HEK293 (cell line): ENCODE measurements around the gene SHMT2.

Experiments
- CTCF ChIA-PET: fragments of 350-600 bp; formaldehyde crosslinking; extraction: SDS; loops from one replicate; lab custom pipeline; 2021; ENCODE audit warnings: antibody characterized with exemption; lab: Yijun Ruan, JAX
- POLR2A ChIA-PET: fragments of 300-600 bp; formaldehyde crosslinking; extraction: SDS; loops from one replicate; lab custom pipeline; 2020; ENCODE audit warnings: antibody characterized with exemption, inconsistent platforms; lab: Yijun Ruan, JAX
- H3K27ac ChIP-seq: fragments of 200-500 bp; sonication (Bioruptor generic); 2 replicates; pipeline ENCODE4 v1.5.1; 2014; ENCODE audit warnings: low read depth, low read length, control low read depth, inconsistent platforms; ENCODE audit errors: extremely low read depth
- H3K36me3 ChIP-seq, 2 experiments: fragments of 200-500 bp in 1 of 2; sonication (Bioruptor generic) in 1 of 2; 1 replicate in 1 of 2; 2 replicates in 1 of 2; pipeline ENCODE4 v1.5.1; 2014 to 2017; ENCODE audit warnings: inconsistent platforms in 2 of 2, low read length in 2 of 2; ENCODE audit not compliant: control insufficient read depth in 2 of 2, insufficient read depth in 1 of 2
- H3K4me1 ChIP-seq: fragments of 200-500 bp; sonication (Bioruptor generic); 2 replicates; pipeline ENCODE4 v1.5.1; 2014; ENCODE audit warnings: mild to moderate bottlenecking, low read length, inconsistent platforms; ENCODE audit not compliant: control insufficient read depth, insufficient read depth
- H3K4me3 ChIP-seq: 2 replicates; pipeline ENCODE4 v1.5.1; 2011; ENCODE audit warnings: low read depth, mild to moderate bottlenecking, control low read depth, low read length, moderate library complexity
- H3K9me3 ChIP-seq: fragments of 200-500 bp; sonication (Bioruptor generic); 2 replicates; pipeline ENCODE4 v1.5.1; 2014; ENCODE audit warnings: low read depth, low read length, inconsistent platforms; ENCODE audit not compliant: control insufficient read depth, insufficient read depth
- BCL11A ChIP-seq: fragments of 450-650 bp; formaldehyde crosslinking; IDR thresholded peaks from 2 replicates; pipeline ENCODE4 v1.5.1; 2016; ENCODE audit warnings: low read depth, missing biosample characterization, missing genetic modification characterization
- EGR2 ChIP-seq: fragments of 450-650 bp; formaldehyde crosslinking; IDR thresholded peaks from 2 replicates; pipeline ENCODE4 v1.5.1; 2016; ENCODE audit warnings: low read depth, missing biosample characterization, missing genetic modification characterization
- GLIS2 ChIP-seq: fragments of 450-650 bp; formaldehyde crosslinking; IDR thresholded peaks from 2 replicates; pipeline ENCODE4 v1.5.1; 2016; ENCODE audit warnings: missing biosample characterization, missing genetic modification characterization
- HIC1 ChIP-seq: fragments of 450-650 bp; formaldehyde crosslinking; IDR thresholded peaks from 2 replicates; pipeline ENCODE4 v1.5.1; 2016; ENCODE audit warnings: missing biosample characterization, missing genetic modification characterization
- KLF1 ChIP-seq: fragments of 450-650 bp; formaldehyde crosslinking; IDR thresholded peaks from 2 replicates; pipeline ENCODE4 v1.5.1; 2016; ENCODE audit warnings: missing biosample characterization, missing genetic modification characterization
- KLF7 ChIP-seq: fragments of 450-650 bp; formaldehyde crosslinking; IDR thresholded peaks from 2 replicates; pipeline ENCODE4 v1.5.1; 2016; ENCODE audit warnings: missing biosample characterization, missing genetic modification characterization, borderline replicate concordance
- KLF8 ChIP-seq: fragments of 450-650 bp; formaldehyde crosslinking; IDR thresholded peaks from 2 replicates; pipeline ENCODE4 v1.5.1; 2016; ENCODE audit warnings: missing biosample characterization, missing genetic modification characterization
- KLF9 ChIP-seq: fragments of 450-650 bp; formaldehyde crosslinking; IDR thresholded peaks from 2 replicates; pipeline ENCODE4 v1.5.1; 2016; ENCODE audit warnings: missing biosample characterization, missing genetic modification characterization, low read depth
- SALL2 ChIP-seq: fragments of 450-650 bp; formaldehyde crosslinking; IDR thresholded peaks from 2 replicates; pipeline ENCODE4 v1.5.0; 2017; ENCODE audit warnings: missing biosample characterization, mild to moderate bottlenecking, missing genetic modification characterization, borderline replicate concordance
- SP2 ChIP-seq: fragments of 450-650 bp; formaldehyde crosslinking; IDR thresholded peaks from 2 replicates; pipeline ENCODE4 v1.5.1; 2016; ENCODE audit warnings: missing biosample characterization, missing genetic modification characterization
- TRIM28 ChIP-seq: IDR thresholded peaks from 2 replicates; pipeline ENCODE4 v1.6.1; 2011; ENCODE audit warnings: low read length, control low read depth, borderline replicate concordance
- ZBTB17 ChIP-seq: fragments of 450-650 bp; formaldehyde crosslinking; IDR thresholded peaks from 2 replicates; pipeline ENCODE4 v1.5.1; 2016; ENCODE audit warnings: missing biosample characterization, missing genetic modification characterization
- ZBTB20 ChIP-seq: fragments of 450-650 bp; formaldehyde crosslinking; IDR thresholded peaks from 2 replicates; pipeline ENCODE4 v1.5.1; 2016; ENCODE audit warnings: missing biosample characterization, missing genetic modification characterization
- ZBTB26 ChIP-seq: fragments of 450-650 bp; formaldehyde crosslinking; optimal IDR thresholded peaks from 2 replicates; pipeline ENCODE3; 2016; ENCODE audit warnings: missing biosample characterization, mild to moderate bottlenecking, missing genetic modification characterization
- ZNF19 ChIP-seq: fragments of 450-650 bp; formaldehyde crosslinking; IDR thresholded peaks from 2 replicates; pipeline ENCODE4; 2016; ENCODE audit warnings: missing biosample characterization, missing genetic modification characterization, low read depth
- ZNF302 ChIP-seq: fragments of 450-650 bp; formaldehyde crosslinking; IDR thresholded peaks from 2 replicates; pipeline ENCODE4 v1.5.1; 2016; ENCODE audit warnings: missing biosample characterization, missing genetic modification characterization, low read depth
- ZNF366 ChIP-seq: fragments of 450-650 bp; formaldehyde crosslinking; conservative IDR thresholded peaks from 2 replicates; pipeline ENCODE4 v1.5.1; 2016; ENCODE audit warnings: missing biosample characterization, missing genetic modification characterization
- ZNF391 ChIP-seq: fragments of 450-650 bp; formaldehyde crosslinking; IDR thresholded peaks from 2 replicates; pipeline ENCODE4 v1.5.1; 2016; ENCODE audit warnings: low read depth, missing biosample characterization, missing genetic modification characterization, borderline replicate concordance
- ZNF510 ChIP-seq: fragments of 450-650 bp; formaldehyde crosslinking; IDR thresholded peaks from 2 replicates; pipeline ENCODE4 v1.5.1; 2018; ENCODE audit warnings: mild to moderate bottlenecking, missing genetic modification characterization, missing biosample characterization; ENCODE audit not compliant: insufficient replicate concordance
- ZNF555 ChIP-seq: fragments of 450-650 bp; formaldehyde crosslinking; conservative IDR thresholded peaks from 2 replicates; pipeline ENCODE4 v1.5.1; 2017; ENCODE audit warnings: missing biosample characterization, mild to moderate bottlenecking, missing genetic modification characterization, inconsistent platforms
- ZNF624 ChIP-seq: fragments of 450-650 bp; formaldehyde crosslinking; IDR thresholded peaks from 2 replicates; pipeline ENCODE4 v1.5.1; 2017; ENCODE audit warnings: missing biosample characterization, missing genetic modification characterization
- ZNF777 ChIP-seq: fragments of 450-650 bp; formaldehyde crosslinking; IDR thresholded peaks from 2 replicates; pipeline ENCODE4 v1.5.1; 2017; ENCODE audit warnings: missing biosample characterization, missing genetic modification characterization, borderline replicate concordance
- ZXDB ChIP-seq: fragments of 450-650 bp; formaldehyde crosslinking; IDR thresholded peaks from 2 replicates; pipeline ENCODE4 v1.5.1; 2016; ENCODE audit warnings: missing biosample characterization, missing genetic modification characterization
- TF ChIP-seq, protein P1 (sequence below): fragments of 450-650 bp; formaldehyde crosslinking; IDR thresholded peaks from 2 replicates; pipeline ENCODE4 v1.5.1; 2016; ENCODE audit warnings: missing biosample characterization, missing genetic modification characterization, borderline replicate concordance
- TF ChIP-seq, protein P2 (sequence below): fragments of 450-650 bp; formaldehyde crosslinking; conservative IDR thresholded peaks from 2 replicates; pipeline ENCODE4 v1.5.1; 2016; ENCODE audit warnings: low read depth, missing biosample characterization, missing genetic modification characterization
- TF ChIP-seq, protein P3 (sequence below): fragments of 450-650 bp; formaldehyde crosslinking; IDR thresholded peaks from 2 replicates; pipeline ENCODE4 v1.5.1; 2016; ENCODE audit warnings: missing biosample characterization, missing genetic modification characterization

SHMT2 gene

GRCh38 chr12:57226588-57227314, 2.8 kb upstream of the SHMT2 start:
- ChIA-PET CTCF (interaction anchor here (0.6 to 23.3 kb wide), 5 partner anchors 11 to 232 kb away, joined by 3 to 628 read pairs (median 5); partner anchors contain the start of genes GLI1 and NXPH4), POLR2A (interaction anchor here (0.7 to 2.7 kb wide), 5 partner anchors 9 to 99 kb away, joined by 3 to 16 read pairs (median 4); partner anchors contain the start of gene LRP1)
- Histone ChIP-seq H3K9me3 (no peaks in the 10 kb centered on the region), H3K27ac (no peak overlapping the region), H3K4me1 (peaks cover 7% of the 10 kb centered on the region), H3K36me3 (peaks cover 0 to 12% of the 10 kb centered on the region in 2 experiments; a peak in 1 of 3 replicates), H3K4me3 (no peak overlapping the region; the same call in 1 of the 2 replicates)
- TF ChIP-seq ZNF510 (tag by site-specific recombination): no peak
- TF ChIP-seq ZNF777 (tag by site-specific recombination): no peak
- TF ChIP-seq BCL11A: no peak
- no peak for TF ChIP-seq ZNF555
- TF ChIP-seq ZNF366 (tag by site-specific recombination): 0 out of 2 replicates have a peak, but pooled peaks have one; percentile 22
- peak; percentile 95 for TF ChIP-seq ZBTB17 (tag by site-specific recombination)
- no peak for TF ChIP-seq KLF8 (tag by site-specific recombination)
- TF ChIP-seq TRIM28: no peak
- TF ChIP-seq, protein P1, sequence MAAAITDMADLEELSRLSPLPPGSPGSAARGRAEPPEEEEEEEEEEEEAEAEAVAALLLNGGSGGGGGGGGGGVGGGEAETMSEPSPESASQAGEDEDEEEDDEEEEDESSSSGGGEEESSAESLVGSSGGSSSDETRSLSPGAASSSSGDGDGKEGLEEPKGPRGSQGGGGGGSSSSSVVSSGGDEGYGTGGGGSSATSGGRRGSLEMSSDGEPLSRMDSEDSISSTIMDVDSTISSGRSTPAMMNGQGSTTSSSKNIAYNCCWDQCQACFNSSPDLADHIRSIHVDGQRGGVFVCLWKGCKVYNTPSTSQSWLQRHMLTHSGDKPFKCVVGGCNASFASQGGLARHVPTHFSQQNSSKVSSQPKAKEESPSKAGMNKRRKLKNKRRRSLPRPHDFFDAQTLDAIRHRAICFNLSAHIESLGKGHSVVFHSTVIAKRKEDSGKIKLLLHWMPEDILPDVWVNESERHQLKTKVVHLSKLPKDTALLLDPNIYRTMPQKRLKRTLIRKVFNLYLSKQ (tag by site-specific recombination): no peak
- TF ChIP-seq KLF7 (tag by site-specific recombination): no peak
- no peak for TF ChIP-seq ZBTB20 (tag by site-specific recombination)
- no peak for TF ChIP-seq ZNF19 (tag by site-specific recombination)
- TF ChIP-seq ZNF391 (tag by site-specific recombination): no peak
- TF ChIP-seq ZBTB26: no peak
- TF ChIP-seq KLF9 (tag by site-specific recombination): peak; percentile 19; the same call in 1 of the 2 replicates
- no peak for TF ChIP-seq ZNF302 (tag by site-specific recombination)
- 0 out of 2 replicates have a peak, but pooled peaks have one; percentile 19 for TF ChIP-seq GLIS2 (tag by site-specific recombination)
- TF ChIP-seq HIC1 (tag by site-specific recombination): no peak
- TF ChIP-seq, protein P2, sequence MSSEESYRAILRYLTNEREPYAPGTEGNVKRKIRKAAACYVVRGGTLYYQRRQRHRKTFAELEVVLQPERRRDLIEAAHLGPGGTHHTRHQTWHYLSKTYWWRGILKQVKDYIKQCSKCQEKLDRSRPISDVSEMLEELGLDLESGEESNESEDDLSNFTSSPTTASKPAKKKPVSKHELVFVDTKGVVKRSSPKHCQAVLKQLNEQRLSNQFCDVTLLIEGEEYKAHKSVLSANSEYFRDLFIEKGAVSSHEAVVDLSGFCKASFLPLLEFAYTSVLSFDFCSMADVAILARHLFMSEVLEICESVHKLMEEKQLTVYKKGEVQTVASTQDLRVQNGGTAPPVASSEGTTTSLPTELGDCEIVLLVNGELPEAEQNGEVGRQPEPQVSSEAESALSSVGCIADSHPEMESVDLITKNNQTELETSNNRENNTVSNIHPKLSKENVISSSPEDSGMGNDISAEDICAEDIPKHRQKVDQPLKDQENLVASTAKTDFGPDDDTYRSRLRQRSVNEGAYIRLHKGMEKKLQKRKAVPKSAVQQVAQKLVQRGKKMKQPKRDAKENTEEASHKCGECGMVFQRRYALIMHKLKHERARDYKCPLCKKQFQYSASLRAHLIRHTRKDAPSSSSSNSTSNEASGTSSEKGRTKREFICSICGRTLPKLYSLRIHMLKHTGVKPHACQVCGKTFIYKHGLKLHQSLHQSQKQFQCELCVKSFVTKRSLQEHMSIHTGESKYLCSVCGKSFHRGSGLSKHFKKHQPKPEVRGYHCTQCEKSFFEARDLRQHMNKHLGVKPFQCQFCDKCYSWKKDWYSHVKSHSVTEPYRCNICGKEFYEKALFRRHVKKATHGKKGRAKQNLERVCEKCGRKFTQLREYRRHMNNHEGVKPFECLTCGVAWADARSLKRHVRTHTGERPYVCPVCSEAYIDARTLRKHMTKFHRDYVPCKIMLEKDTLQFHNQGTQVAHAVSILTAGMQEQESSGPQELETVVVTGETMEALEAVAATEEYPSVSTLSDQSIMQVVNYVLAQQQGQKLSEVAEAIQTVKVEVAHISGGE: no peak
- TF ChIP-seq SALL2 (tag by site-specific recombination): no peak
- TF ChIP-seq, protein P3, sequence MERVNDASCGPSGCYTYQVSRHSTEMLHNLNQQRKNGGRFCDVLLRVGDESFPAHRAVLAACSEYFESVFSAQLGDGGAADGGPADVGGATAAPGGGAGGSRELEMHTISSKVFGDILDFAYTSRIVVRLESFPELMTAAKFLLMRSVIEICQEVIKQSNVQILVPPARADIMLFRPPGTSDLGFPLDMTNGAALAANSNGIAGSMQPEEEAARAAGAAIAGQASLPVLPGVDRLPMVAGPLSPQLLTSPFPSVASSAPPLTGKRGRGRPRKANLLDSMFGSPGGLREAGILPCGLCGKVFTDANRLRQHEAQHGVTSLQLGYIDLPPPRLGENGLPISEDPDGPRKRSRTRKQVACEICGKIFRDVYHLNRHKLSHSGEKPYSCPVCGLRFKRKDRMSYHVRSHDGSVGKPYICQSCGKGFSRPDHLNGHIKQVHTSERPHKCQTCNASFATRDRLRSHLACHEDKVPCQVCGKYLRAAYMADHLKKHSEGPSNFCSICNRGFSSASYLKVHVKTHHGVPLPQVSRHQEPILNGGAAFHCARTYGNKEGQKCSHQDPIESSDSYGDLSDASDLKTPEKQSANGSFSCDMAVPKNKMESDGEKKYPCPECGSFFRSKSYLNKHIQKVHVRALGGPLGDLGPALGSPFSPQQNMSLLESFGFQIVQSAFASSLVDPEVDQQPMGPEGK (tag by site-specific recombination): peak; percentile 60; the same call in 1 of the 2 replicates
- peak; percentile 38; the same call in 1 of the 2 replicates for TF ChIP-seq KLF1 (tag by site-specific recombination)
- TF ChIP-seq EGR2 (tag by site-specific recombination): peak; percentile 89
- no peak for TF ChIP-seq ZNF624
- TF ChIP-seq ZXDB (tag by site-specific recombination): no peak
- peak; percentile 48 for TF ChIP-seq SP2 (tag by site-specific recombination)
